H1 (cell line): Measurements from ENCODE around the gene COQ8B. TPM values are rescaled to one million over a fixed set of nuclear protein-coding genes. Genes with fewer than 3 reads are reported as not detected.

ENCODE experiments used
- BACH1 ChIP-seq: IDR thresholded peaks from 2 replicates; pipeline ENCODE4 v1.6.1; 2012; ENCODE audit warnings: low read length, improper control_type of control experiment
- BCL11A ChIP-seq, 2 experiments: IDR thresholded peaks; one replicate each; pipeline ENCODE4 v1.6.1; 2011; ENCODE audit warnings: low read depth in 2 of 2, low read length in 2 of 2, mild to moderate bottlenecking in 2 of 2
- JUND ChIP-seq: IDR thresholded peaks from 2 replicates; pipeline ENCODE4 v1.6.1; 2011; ENCODE audit warnings: mild to moderate bottlenecking, improper control_type of control experiment, low read length
- MAFK ChIP-seq: IDR thresholded peaks from 2 replicates; pipeline ENCODE4 v1.6.1; 2012; ENCODE audit warnings: low read depth, mild to moderate bottlenecking, improper control_type of control experiment, low read length
- RBBP5 ChIP-seq: IDR thresholded peaks from 2 replicates; pipeline ENCODE4 v1.7.1; 2012; ENCODE audit warnings: low read depth, mild to moderate bottlenecking, inconsistent platforms, low read length, moderate library complexity, borderline replicate concordance
- SIX5 ChIP-seq: IDR thresholded peaks from 2 replicates; pipeline ENCODE4 v1.6.1; 2011; ENCODE audit warnings: mild to moderate bottlenecking, low read depth, low read length
- polyA plus RNA-seq, 7 experiments: library from polyadenylated mRNA; depleted of rRNA in 3 of 7; stranded (reverse) in 5 of 7; unstranded in 2 of 7; fragments of >200 nt in 5 of 7; fragments of 200-250 nt in 2 of 7; gene quantifications; 1 replicate in 5 of 7; 2 replicates in 1 of 7; 4 replicates in 1 of 7; pipeline versions ENCODE4 v1.2.1 to v1.2.3, GENCODE V29; 2011 to 2013; ENCODE audit warnings: missing spikeins in 2 of 7, mixed read lengths in 2 of 7
- total RNA-seq: library from RNA; stranded (reverse); fragmentation: NEBNext Ultra II Directional; extraction: Animal tissue kit (Norgen Biotek cat#: 25700); gene quantifications from 2 replicates; pipeline ENCODE4 v1.2.1, GENCODE V29; 2021
- TF ChIP-seq, protein P1 (sequence below): fragments of 300-600 bp; sonication (generic); IDR thresholded peaks from 2 replicates; pipeline ENCODE4 v1.7.1; 2012; ENCODE audit warnings: low read length, moderate library complexity, mild to moderate bottlenecking, inconsistent platforms; ENCODE audit not compliant: insufficient replicate concordance
- TF ChIP-seq, protein P2 (sequence below): IDR thresholded peaks from 2 replicates; pipeline ENCODE4 v1.6.1; 2012; ENCODE audit warnings: inconsistent platforms

COQ8B gene
- total and polyA plus RNA-seq, 2 of the 8 experiments (the other 6 are each of a cell fraction or from before 2014, with no cell fraction given): 41.7 to 46.1 TPM

DNA sequence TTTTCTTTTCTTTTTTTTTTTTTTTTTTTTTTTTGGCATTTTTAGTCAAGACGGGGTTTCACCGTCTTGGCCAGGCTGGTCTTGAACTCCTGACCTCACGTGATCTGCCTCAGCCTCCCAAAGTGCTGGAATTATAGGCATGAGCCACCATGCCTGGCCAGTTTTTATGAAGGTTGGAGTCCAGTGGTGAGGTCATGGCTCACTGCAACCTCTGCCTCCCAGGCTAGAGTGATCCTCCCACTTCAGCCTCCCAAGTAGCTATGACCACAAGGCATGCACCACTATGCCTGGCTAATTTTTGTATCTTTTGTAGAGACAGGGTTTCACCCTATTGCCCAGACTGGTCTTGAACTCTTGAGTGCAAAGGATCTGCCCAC is 38.5 kb upstream of the COQ8B start (continued):
- TF ChIP-seq, protein P1, sequence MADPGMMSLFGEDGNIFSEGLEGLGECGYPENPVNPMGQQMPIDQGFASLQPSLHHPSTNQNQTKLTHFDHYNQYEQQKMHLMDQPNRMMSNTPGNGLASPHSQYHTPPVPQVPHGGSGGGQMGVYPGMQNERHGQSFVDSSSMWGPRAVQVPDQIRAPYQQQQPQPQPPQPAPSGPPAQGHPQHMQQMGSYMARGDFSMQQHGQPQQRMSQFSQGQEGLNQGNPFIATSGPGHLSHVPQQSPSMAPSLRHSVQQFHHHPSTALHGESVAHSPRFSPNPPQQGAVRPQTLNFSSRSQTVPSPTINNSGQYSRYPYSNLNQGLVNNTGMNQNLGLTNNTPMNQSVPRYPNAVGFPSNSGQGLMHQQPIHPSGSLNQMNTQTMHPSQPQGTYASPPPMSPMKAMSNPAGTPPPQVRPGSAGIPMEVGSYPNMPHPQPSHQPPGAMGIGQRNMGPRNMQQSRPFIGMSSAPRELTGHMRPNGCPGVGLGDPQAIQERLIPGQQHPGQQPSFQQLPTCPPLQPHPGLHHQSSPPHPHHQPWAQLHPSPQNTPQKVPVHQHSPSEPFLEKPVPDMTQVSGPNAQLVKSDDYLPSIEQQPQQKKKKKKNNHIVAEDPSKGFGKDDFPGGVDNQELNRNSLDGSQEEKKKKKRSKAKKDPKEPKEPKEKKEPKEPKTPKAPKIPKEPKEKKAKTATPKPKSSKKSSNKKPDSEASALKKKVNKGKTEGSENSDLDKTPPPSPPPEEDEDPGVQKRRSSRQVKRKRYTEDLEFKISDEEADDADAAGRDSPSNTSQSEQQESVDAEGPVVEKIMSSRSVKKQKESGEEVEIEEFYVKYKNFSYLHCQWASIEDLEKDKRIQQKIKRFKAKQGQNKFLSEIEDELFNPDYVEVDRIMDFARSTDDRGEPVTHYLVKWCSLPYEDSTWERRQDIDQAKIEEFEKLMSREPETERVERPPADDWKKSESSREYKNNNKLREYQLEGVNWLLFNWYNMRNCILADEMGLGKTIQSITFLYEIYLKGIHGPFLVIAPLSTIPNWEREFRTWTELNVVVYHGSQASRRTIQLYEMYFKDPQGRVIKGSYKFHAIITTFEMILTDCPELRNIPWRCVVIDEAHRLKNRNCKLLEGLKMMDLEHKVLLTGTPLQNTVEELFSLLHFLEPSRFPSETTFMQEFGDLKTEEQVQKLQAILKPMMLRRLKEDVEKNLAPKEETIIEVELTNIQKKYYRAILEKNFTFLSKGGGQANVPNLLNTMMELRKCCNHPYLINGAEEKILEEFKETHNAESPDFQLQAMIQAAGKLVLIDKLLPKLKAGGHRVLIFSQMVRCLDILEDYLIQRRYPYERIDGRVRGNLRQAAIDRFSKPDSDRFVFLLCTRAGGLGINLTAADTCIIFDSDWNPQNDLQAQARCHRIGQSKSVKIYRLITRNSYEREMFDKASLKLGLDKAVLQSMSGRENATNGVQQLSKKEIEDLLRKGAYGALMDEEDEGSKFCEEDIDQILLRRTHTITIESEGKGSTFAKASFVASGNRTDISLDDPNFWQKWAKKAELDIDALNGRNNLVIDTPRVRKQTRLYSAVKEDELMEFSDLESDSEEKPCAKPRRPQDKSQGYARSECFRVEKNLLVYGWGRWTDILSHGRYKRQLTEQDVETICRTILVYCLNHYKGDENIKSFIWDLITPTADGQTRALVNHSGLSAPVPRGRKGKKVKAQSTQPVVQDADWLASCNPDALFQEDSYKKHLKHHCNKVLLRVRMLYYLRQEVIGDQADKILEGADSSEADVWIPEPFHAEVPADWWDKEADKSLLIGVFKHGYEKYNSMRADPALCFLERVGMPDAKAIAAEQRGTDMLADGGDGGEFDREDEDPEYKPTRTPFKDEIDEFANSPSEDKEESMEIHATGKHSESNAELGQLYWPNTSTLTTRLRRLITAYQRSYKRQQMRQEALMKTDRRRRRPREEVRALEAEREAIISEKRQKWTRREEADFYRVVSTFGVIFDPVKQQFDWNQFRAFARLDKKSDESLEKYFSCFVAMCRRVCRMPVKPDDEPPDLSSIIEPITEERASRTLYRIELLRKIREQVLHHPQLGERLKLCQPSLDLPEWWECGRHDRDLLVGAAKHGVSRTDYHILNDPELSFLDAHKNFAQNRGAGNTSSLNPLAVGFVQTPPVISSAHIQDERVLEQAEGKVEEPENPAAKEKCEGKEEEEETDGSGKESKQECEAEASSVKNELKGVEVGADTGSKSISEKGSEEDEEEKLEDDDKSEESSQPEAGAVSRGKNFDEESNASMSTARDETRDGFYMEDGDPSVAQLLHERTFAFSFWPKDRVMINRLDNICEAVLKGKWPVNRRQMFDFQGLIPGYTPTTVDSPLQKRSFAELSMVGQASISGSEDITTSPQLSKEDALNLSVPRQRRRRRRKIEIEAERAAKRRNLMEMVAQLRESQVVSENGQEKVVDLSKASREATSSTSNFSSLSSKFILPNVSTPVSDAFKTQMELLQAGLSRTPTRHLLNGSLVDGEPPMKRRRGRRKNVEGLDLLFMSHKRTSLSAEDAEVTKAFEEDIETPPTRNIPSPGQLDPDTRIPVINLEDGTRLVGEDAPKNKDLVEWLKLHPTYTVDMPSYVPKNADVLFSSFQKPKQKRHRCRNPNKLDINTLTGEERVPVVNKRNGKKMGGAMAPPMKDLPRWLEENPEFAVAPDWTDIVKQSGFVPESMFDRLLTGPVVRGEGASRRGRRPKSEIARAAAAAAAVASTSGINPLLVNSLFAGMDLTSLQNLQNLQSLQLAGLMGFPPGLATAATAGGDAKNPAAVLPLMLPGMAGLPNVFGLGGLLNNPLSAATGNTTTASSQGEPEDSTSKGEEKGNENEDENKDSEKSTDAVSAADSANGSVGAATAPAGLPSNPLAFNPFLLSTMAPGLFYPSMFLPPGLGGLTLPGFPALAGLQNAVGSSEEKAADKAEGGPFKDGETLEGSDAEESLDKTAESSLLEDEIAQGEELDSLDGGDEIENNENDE: no peak
- no peak for TF ChIP-seq JUND
- no peak for TF ChIP-seq RBBP5
- no peak for TF ChIP-seq MAFK
- TF ChIP-seq, protein P2, sequence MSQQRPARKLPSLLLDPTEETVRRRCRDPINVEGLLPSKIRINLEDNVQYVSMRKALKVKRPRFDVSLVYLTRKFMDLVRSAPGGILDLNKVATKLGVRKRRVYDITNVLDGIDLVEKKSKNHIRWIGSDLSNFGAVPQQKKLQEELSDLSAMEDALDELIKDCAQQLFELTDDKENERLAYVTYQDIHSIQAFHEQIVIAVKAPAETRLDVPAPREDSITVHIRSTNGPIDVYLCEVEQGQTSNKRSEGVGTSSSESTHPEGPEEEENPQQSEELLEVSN: no peak
- no peak for TF ChIP-seq BACH1
- no peak for TF ChIP-seq BCL11A (IDR thresholded peaks at IDR 0.05; ENCODE audit: low read depth in 2 of 2, low read length in 2 of 2)
- TF ChIP-seq SIX5: no peak
